Right hindlimb (tissue), 1 donor: ENCODE measurements around the gene ZNF397.
"Not testable (repeated sequence)": the region's sequence is repeated elsewhere in the genome, so short reads cannot be mapped to it uniquely, and the experiment has no call there.

Experiments used
- DNase-seq: peaks from one replicate; pipeline ENCODE4 v3.0.0-alpha.2; 2018

Gene ZNF397

DNA sequence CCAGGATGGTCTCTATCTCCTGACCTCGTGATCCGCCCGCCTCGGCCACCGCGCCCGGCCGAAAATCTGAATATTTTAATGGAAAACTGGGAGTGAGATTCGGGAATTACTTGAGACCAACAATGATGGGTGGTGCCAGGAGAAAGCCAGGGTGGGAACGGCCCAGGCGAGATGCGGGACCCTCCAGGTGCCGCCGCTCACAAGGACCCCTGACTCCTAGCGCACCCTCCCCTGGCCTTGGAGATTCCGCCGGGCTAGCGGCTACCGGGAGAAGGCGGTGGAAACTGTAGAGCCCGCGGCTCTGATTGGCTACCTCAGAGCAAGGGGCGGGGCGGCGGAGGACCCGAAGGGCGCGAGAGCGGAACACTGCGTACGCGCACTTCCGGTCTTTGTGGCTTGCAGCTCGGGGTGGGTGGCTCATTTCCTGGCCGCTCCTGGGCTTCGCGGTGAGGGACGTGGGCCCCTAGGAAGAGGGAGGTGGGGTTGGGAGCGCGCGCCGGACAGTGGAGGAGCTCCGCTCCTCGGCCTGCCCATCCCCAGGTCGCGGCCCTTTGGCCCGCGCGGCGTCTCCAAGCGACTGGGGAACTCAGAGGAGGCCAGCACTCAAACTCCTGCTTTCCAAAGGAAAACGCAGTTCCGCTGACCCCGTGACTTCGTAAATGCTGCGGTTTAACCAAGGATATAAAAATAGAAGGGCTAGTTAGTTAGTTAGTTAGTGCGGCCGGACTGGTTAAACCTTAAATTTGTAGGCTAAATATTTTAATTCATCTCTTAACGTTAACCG lies at the start of gene ZNF397:
ZNF397 (plus strand) TSS at position 371 of the 784 bp plus-strand sequence. CDS start 1,437 bp downstream, outside the sequence.
- peak; percentile 99 for DNase-seq

- DNase-seq = no peak
These were observed 49.2 kb upstream of the ZNF397 start for GRCh38 chr18:35191698-35192025.

DNA sequence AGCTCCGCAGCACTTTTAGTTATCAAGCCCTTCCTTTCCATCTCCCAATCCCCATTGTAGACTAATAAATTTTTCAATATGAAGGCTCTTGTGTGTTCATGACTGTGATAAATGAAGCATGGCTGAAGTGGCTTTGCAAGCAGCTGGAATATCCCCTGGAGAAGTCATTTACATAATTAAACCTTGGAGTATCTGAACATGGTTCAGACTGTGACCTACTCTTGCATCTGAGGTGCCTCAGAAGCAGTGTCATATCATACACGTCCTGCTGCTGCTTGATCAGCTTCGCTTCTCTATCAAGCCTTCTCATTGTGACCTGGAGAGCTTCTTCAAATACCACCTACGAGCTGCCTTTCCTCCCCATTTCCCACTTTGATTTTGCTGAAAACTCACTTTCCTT lies 48.4 kb upstream of the ZNF397 start:
- DNase-seq = no peak

DNA sequence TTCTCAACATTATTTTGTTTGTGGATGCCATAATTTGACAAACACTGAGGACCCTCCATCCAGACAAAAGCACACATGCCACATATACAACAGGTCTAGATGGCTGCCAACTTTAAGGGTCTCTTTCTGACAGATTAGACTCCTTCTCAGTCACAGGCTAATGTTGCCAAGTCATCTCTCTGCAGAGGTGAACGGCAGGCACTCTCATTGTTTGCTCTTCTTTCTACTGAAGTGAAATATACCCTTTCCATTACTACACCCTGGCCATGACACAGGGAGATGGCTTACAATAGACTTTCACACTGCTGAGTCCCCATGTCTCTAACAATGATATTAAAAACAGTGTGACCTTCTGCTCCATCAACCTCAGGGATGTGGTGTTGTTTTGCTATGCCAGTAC lies 47.5 kb upstream of the ZNF397 start:
- DNase-seq = no peak

DNA sequence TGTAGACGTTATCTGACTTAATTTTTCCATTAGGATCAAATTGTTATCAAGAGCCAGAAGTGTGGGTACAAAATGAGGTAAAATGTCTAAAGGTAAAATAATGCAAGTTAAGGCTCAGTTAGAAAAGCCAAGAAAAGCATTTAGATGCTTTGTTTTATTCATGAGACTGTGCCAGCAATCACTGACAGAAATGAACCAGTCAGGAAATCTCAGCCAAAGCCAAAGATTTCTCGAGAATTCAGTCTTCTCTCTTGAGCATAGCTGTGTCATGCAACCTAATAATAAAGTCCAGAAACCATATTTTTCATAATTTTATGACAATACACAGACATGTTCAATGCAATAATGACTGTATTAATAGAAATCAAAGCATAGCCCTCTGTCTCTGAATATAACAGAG lies 43.5 kb upstream of the ZNF397 start:
- DNase-seq = no peak

GRCh38 chr18:35201256-35201931 lies 39.4 kb upstream of the ZNF397 start:
- peak; percentile 53 for DNase-seq

DNA sequence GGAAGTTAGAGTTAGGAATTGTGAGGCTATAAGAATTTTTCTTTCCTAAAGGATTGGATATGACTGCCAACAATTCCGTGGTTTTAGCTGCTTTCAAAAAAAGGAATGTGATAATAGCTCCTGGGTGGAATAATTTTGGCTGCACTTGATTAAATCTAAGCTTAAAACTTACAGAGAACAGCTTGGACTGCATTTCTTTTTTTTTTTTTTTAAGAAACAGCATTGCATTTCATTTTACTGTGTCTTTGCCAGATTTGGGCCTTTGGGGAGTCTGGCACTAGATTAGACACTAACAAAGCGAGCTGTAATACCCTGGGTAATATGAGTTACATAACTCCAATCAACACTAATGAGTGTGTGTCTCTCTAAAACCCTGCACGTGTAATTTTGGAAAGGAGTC lies 37.8 kb upstream of the ZNF397 start:
- DNase-seq = peak; percentile 59

DNA sequence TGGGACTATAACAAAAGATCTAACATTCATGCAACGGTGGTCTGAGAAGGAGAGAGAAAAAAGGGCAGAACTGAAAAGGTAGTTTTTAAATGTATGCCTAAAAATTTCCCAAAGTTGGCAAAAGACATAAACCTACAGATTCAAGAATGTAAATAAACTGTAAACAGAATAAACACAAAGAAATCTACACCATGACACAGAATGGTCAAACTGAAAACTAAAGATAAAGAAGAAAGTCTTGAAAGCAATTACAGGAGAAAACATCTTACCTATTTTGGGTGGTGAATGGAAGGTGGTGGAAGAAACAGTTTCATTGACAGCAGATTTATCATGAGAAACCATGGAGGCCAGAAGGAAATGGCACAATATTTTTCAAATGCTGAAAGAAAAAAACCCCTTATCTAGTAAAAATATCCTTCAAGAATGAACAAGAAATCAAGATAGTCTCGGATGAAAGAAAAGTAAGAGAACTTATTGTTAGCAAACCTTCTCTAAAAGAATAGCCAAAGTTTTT lies 35.6 kb upstream of the ZNF397 start:
- DNase-seq = no peak

DNA sequence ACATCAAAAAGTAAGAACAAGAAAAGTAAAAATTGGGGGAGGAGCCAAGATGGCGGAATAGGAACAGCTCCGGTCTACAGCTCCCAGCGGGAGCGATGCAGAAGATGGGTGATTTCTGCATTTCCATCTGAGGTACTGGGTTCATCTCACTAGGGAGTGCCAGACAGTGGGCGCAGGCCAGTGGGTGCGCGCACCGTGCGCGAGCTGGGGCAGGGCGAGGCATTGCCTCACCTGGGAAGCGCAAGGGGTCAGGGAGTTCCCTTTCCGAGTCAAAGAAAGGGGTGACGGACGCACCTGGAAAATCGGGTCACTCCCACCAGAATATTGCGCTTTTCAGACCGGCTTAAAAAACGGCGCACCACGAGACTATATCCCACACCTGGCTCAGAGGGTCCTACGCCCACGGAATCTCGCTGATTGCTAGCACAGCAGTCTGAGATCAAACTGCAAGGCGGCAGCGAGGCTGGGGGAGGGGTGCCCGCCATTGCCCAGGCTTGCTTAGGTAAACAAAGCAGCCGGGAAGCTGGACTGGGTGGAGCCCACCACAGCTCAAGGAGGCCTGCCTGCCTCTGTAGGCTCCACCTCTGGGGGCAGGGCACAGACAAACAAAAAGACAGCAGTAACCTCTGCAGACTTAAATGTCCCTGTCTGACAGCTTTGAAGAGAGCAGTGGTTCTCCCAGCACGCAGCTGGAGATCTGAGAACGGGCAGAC lies 34.9 kb upstream of the ZNF397 start:
- DNase-seq = not testable (repeated sequence)

DNA sequence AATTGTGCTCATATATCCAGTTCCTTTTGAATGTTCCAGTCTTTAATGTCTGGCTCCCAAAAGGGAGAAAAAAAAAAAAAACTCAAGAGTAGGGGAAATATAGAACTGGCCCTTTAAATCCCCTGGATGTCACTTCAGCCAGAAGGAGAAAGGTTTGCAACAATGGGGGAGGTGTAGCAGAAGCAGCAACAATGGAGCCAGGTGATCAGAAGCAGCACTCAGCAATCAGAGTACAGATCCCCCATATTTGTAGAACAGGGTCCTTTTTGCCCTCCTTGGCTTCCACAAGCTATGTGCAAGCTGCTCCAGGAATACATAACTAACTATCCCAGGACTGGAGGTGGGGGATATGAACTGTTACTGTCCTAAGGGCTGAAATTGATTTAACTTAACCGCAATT lies 25.8 kb upstream of the ZNF397 start:
- DNase-seq = no peak

- DNase-seq = not testable (repeated sequence)
These were observed 24.2 kb upstream of the ZNF397 start for GRCh38 chr18:35216611-35217010.

DNA sequence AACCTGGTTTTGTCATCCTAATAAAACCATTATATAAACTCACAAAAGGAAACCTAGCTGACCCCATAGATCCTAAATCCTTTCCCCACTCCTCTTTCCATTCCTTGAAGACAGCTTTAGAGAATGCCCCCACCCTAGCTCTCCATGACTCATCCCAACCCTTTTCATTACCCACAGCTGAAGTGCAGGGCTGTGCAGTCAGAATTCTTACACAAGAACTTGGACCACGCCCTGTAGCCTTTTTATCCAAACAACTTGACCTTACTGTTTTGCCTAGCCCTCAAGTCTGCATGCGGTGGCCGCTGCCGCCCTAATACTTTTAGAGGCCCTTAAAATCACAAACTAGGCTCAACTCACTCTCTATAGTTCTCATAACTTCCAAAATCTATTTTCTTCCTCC lies 21.5 kb upstream of the ZNF397 start:
- DNase-seq = not testable (repeated sequence)

DNA sequence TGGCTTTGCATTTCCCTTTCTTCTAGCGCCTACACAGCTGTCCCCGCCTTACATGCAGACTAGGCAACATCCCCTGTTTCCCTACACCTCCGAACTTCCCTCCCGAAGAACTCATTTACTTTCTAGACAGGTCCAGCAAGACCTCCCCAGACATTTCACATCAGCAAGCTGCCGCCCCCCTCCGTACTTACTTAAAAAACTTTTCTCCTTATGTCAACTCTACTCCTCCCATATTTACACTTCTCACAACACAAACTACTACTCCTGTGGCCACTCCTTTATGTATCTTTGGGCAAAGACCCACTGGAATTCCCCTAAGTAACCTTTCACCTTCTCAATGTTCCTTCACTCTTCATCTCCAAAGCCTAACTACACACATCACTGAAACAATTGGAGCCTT lies 20.4 kb upstream of the ZNF397 start:
- no peak for DNase-seq

- no peak for DNase-seq
These were observed 17.0 kb upstream of the ZNF397 start for GRCh38 chr18:35223797-35224196.

DNA sequence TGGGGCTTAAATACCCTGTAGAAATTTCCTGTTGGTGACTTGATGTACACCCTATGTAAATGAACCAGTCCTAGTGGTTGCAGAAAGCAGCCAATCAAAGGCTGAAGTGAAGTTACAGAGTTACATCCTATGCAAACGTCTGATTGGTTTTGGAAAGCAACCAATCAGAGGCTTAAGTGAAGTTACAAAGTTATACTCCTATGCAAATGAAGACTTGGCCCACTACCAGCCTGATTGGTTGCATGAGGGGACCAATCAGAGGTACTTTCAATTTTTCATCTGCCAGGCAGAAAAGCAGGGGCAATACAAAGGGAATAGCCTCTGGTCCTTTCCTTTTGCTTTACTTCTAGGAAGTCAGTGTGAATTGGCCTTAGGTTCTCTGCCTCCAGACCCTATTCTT lies 13.6 kb upstream of the ZNF397 start:
- DNase-seq = no peak

DNA sequence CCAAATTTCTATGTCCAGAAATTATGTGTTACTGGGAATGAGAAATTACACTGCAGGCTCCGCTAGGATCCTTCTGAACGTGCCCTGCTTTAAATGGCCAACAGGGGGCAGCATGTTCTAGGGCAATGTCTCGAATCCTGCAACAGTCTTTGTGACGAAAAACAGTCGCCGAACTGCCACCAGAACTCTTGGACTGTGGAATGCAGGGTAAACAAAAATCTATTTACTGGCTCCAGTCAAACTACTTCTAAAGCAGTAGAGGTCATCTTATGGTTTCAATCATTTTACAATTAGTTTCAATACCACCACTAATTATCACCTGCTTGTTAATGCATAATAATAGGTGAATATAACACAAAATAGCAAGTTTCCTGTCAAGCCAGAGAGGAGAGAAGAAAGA lies 9.8 kb upstream of the ZNF397 start:
- peak; percentile 67 for DNase-seq

GRCh38 chr18:35236571-35237363 lies 4.1 kb upstream of the ZNF397 start:
- no peak for DNase-seq

DNA sequence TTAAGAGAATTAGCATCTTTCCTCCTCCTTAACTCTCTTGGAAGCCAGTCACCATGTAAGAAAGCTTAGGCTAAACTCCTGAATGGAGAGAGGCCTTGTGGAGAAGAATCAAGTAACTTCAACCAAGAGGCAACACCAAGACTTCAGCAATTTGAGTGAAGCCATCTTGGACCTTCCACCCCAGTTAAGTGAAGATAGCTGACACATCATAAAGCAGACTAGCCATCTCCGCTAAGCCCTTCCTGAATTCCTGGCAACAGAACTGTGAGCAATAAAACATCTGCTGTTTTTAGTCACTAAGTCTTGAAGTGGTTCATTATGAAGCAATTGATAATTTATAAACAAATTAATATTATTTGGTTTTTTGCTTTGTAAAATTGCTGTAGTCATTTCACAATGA lies 1.5 kb upstream of the ZNF397 start:
- no peak for DNase-seq

DNA sequence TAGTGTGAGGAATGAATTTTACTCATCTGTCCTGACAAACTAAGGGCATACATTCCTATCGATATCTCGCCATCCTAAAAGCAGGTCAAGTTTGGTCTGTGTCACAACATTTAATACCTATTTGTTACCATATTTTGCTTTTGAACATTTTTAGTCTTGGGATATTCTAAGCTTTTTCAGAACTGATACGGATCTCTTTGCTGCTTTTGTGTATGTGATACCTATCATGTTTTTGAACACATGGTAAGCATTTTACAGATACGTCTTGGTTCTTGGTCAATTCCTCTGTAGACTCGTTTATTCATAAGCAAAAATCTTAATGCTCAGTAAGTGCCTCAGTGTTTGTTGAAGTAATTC lies 592 bp downstream of the ZNF397 start:
- no peak for DNase-seq

- DNase-seq = no peak
These were observed 1.6 kb downstream of the ZNF397 start for GRCh38 chr18:35242426-35242825.

DNA sequence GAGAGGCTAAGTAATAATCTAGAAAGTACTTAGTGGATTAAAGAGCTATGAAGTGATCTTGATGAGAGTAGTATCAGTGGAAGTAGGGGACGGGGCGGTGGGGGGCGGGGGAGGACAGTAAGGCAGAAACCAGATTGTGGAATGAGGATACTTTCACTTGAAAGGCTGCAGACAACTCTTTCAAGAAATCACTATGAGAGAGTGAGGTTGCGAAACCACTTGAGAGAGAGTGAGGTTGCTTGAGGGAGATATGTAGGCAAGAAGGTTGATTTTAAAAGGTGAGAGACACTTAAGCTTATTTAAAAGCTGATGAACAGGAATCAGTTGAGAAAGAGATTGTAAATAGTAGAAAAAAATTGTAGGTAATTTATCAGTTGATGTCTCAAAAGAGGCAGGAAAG lies 3.8 kb downstream of the ZNF397 start:
- no peak for DNase-seq

DNA sequence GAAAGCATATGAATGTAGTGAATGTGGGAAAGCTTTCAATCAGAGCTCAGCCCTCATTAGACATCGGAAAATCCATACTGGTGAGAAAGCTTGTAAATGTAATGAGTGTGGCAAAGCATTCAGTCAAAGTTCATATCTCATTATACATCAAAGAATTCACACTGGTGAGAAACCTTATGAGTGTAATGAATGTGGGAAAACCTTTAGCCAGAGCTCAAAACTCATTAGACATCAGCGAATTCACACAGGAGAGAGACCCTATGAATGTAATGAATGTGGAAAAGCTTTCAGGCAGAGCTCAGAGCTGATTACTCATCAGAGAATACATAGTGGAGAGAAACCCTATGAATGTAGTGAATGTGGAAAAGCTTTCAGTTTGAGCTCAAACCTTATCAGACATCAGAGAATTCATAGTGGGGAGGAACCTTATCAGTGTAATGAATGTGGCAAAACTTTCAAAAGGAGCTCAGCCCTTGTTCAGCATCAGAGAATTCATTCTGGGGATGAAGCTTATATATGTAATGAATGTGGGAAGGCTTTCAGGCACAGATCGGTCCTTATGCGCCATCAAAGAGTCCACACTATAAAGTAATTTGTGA lies 5.0 kb downstream of the ZNF397 start:
- DNase-seq = no peak

GRCh38 chr18:35246831-35247230 lies 6.0 kb downstream of the ZNF397 start:
- DNase-seq = no peak
